HG03354 (cell line): ENCODE results near the gene PDIA5.

Source experiments
- ATAC-seq: cut with Tn5 transposase; IDR thresholded peaks from one replicate; pipeline ENCODE4 v1.9.1; 2021; ENCODE audit warnings: mild to moderate bottlenecking; ENCODE audit not compliant: unreplicated experiment, poor library complexity, severe bottlenecking

The PDIA5 gene

DNA sequence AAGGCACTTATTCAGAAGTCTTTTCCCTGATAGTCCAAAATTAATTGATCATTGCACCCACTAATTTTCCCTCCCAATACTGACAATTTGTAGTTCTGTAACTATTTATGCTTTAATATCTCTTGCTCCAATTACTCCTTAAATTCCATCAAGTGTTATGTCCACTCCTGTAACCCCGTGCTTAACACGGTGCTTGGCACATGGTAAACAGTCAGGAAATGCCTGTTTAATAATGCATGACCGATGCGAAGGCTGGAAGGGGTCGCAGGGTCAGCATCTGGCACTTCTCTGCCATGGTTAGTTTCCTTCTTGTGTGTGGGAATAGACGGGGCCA lies 134.4 kb downstream of the PDIA5 start:
- ATAC-seq, result no peak

GRCh38 chr3:123201557-123202427 lies 135.0 kb downstream of the PDIA5 start, which contains the start of gene SEC22A:
Gene SEC22A, plus strand, starts transcription at chr3:123201943. Its CDS starts 7,275 bp downstream, at chr3:123209218.
- peak; percentile 99 for ATAC-seq

DNA sequence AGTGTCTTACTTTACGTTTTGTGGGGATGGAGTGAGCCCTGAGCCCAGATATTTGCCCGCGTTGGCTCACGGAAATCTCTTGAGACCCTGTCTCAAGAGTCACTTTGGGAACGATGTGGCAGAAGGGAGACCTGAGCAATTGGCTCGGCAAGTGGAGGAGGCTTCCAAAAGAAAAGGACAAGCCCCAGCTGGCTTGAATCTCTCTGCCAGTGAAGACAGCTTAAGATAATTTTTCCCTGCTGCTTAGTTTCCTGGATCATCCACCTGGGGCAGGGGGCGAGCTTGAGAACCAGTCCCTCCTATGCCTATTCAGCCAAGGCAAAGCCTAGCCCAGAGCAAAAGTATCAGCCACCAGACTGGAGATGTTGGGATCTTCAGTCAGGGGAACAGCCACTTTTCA lies 135.6 kb downstream of the PDIA5 start:
- no peak for ATAC-seq
